Esophagus mucosa (tissue), 1 donor: ENCODE data around the gene ADGRL3. TPM values are rescaled to one million over a fixed set of nuclear protein-coding genes. Genes with fewer than 3 reads are reported as not detected.
A peak's percentile ranks its signal among the peaks of the same experiment; 100 is the strongest.

Source experiments
- ATAC-seq: fragments of 200-7000 bp; cut with Tn5 transposase; one replicate; pipeline ENCODE4 v1.9.1; 2020
- total RNA-seq: library from RNA; stranded (reverse); gene quantifications from one replicate; pipeline ENCODE4 v1.2.4, GENCODE V29; 2023
- donor health status: DM: yes; HTN: yes; CAD: no.

Gene ADGRL3
- total RNA-seq, 1 donor from 2014 or later, result 4.1 TPM

DNA sequence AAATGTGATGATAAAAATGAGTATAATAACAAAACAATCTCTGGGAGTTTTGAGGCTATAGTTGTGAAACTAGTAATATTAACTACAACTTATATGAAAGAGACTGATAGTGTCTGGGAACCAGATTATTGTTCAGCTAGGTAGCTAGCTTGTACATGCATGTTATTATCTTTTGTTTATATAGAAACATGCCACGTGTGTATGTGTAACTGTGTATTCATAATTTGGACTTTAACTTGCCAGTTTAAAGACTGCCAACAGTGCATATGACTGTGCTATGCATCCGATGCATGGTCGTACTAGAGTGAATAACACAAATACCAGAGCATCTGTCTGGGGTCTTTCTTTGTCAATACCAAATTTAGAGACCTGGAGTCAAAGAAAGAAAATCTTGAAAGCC is 92.2 kb downstream of the ADGRL3 start:
- ATAC-seq, result peak; percentile 52

DNA sequence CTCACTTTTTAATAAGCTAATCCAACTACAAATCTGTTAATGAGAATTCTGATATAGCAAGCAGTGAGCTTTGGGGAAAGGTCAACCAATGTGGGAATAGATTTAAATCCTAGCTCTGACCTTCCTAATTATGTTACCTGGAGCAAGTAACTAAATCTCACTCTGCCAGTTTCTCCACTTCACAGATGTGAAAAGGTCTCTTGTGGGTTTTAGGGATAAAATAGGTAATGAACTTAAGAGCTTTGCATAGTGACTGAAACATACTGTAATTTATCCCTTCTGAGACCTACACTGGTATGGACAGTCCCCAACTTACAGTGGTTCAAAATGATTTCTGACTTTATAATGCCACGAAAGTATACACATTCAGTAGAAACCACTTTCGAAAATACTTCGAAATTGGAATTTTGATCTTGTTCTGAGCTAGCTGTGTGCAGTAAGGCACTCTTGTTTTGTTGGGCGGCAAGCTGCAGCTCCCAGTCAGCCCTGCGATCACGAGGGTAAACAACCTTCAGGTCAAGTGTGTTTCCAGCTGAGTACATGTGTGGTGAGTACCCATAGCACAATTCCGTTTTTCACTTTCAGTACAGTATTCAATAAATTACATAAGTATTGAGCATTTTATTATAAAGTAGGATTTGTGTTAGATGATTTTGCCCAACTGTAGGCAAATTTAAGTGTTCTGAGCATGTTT is 93.7 kb downstream of the ADGRL3 start:
- no peak for ATAC-seq

DNA sequence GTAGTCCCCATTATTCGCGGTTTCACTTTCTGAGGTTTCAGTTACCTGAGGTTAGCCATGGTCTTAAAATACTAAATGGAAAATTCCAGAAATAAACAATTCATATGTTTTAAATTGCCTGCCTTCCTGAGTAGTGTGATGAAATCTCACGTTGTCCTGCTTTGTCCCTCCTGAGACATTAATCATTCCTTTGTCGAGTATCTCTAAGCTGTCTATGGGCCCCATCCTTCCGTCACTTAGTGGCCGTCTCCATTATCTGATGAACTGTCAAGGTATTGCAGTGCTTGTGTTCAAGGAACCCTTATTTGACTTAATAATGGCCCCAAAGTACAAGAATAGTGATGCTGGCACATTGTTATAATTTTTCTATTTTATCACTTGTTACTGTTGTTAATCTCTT is 94.8 kb downstream of the ADGRL3 start:
- no peak for ATAC-seq

GRCh38 chr4:61296144-61296543 is 96.0 kb downstream of the ADGRL3 start:
- ATAC-seq, result no peak

- ATAC-seq, result no peak
Observed at GRCh38 chr4:61298178-61298740, 98.1 kb downstream of the ADGRL3 start.

- ATAC-seq, result no peak
Observed at GRCh38 chr4:61299316-61299715, 99.2 kb downstream of the ADGRL3 start.

- ATAC-seq, result no peak
Observed at GRCh38 chr4:61300266-61300844, 100.2 kb downstream of the ADGRL3 start.

GRCh38 chr4:61301271-61301670 is 101.1 kb downstream of the ADGRL3 start:
- no peak for ATAC-seq

- no peak for ATAC-seq
Observed at GRCh38 chr4:61308033-61308432, 107.9 kb downstream of the ADGRL3 start.

GRCh38 chr4:61309616-61310015 is 109.5 kb downstream of the ADGRL3 start:
- no peak for ATAC-seq

GRCh38 chr4:61312526-61312925 is 112.4 kb downstream of the ADGRL3 start:
- ATAC-seq, result no peak

DNA sequence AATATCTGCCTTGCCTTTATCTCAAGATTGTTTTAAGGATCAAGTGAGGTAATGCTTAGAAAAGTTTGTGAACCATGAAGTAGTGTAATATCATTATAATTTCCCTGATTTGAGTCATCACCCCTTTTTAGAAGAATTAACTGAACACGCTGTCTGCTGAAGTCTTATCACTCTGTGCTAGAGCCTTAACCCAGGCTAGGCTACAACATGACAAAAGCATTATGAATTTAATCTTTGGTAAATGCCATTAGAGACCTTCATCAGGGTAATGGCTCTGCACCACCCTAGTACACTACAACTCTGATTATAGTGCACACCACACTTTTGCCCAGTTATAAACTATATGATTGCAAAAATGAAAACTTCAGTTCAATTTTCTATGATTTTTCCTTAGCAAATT is 118.3 kb downstream of the ADGRL3 start:
- no peak for ATAC-seq

DNA sequence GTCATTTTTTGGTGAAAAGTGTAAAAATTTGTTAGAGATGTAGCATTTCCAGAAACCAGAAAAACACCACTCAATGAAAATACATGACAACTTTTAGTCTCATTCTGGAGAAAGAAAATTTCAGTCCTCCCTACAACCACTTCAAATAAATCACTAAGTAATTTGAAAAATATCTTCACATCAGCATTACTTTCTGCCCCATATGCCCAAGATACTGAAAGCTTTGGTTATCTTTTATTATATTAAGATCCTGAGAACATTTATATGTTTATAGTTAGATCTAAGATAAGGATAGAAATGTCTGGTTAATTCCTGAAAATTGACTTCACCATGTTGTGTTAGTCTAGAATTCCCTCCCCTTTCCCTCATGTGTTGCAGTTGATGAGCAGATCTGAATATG is 119.0 kb downstream of the ADGRL3 start:
- no peak for ATAC-seq

DNA sequence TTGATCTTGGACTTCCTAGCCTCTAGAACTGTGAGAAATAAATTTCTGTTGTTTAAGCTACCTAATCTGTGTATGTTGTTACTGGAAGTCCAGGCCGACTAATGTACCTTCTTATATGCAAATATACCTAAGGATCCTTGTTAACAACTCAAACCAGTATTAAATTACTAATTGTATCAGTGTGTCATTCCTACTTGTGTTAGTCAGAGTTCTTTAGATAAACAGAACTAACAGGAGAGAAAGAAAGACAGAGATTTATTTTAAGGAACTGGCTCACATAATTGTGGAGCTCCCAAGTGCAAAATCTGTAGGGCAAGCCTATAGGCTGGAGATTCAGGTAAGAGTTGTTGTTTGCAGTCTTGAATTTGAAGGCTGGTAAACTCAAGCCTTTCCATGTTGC is 120.0 kb downstream of the ADGRL3 start:
- peak; percentile 87 for ATAC-seq

- ATAC-seq, result no peak
Observed at GRCh38 chr4:61320631-61321030, 120.5 kb downstream of the ADGRL3 start.

- ATAC-seq, result no peak
Observed at GRCh38 chr4:61332693-61333092, 132.6 kb downstream of the ADGRL3 start.

- ATAC-seq, result no peak
Observed at GRCh38 chr4:61333490-61333889, 133.4 kb downstream of the ADGRL3 start.

DNA sequence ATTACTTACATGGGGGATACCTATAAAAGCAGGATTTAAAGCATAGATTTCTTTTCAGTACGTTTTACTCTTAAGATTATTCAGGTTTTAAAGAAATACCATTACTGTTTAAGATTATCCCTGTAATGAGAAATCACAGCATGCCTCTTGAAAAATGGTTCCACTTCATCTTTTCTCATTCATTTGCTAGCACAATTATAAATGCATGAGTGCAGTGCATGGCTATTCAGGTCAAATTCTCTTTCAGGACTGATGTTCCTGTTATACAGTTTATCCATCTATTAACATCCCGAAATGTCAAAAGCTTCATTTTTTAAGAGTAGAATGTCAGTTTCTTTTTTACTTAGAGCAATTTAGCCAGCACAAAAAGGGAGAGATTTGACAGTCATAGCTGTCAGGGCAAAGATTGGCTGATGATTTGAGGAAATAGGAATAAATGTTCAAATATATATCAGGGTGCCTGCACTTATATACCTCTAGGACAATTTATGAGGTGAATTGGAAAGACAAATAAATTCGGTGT is 135.2 kb downstream of the ADGRL3 start:
- no peak for ATAC-seq

DNA sequence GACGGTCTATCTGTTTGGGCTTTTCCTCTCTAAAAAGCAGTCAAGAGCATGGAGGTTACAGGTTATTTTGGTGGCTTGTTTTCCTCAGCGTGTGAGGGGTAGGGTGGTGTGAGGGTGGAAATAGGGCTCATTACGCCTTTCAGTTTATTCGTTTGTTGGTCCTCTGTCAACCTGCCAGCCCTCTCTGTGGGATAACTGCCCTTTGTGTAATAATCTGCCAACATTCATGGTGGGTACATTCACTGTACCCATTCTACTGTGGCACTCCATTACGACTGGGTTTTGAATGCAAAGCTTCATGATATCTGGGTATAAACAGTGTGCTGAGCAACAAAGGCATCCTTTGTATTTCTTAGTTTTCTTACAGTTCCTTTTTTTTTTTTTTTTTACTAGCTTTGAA is 136.4 kb downstream of the ADGRL3 start:
- ATAC-seq, result no peak

- no peak for ATAC-seq
Observed at GRCh38 chr4:61336916-61337315, 136.8 kb downstream of the ADGRL3 start.

- ATAC-seq, result no peak
Observed at GRCh38 chr4:61342061-61342460, 141.9 kb downstream of the ADGRL3 start.

DNA sequence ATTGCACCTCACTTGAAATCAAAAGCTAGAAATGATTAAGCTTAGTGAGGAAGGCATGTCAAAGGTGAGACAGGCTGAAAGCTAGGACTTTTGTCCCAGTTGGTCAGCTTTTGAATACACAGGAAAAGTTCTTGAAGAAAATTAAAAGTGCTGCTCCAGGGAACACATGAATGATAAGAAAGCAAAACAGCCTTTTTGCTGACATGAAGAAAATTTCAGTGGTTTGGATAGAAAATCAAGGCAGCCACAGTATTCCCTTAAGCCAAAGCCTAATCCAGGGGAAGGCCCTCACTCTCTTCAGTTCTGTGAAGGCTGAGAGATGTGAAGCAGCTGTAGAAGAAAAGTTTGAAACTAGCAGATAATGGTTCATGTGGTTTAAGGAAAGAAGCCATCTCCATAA is 150.8 kb downstream of the ADGRL3 start:
- ATAC-seq, result no peak

DNA sequence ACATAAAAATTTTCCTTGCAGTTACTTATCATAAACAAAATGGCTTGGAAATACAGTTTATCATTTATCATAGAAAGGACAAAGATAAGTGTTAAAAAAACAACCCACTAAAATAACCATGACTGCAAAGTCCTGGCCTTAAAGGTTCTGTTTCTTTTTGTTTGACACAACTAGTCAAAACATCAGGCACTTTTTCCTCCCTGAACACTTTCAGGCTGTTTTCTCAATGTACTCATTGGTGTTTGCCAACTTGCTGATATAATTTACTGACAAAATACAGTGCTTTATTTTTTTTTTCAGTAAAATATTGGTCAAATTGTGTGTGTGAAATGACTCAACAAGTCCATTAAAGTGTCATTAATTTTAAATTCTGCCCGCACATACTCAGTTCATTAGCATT is 156.6 kb downstream of the ADGRL3 start:
- no peak for ATAC-seq

DNA sequence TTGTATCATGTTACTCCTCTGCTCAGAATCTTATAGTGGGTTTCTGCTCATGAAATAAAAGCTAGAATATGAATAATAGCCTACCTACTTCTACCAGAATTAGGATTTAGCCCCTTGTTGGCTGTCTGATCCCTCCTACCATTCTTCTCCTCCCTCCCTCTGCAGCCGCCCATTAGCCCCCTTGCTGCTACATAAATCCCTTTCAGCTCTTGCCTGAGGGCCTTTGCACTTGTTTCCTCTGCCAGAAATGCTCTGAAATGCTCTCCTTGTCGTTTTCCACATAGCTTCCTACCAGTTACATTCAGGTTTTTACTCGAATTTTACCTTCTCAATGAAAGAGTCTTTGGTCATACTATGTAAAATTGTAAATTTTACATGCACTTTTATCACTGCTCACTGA is 159.2 kb downstream of the ADGRL3 start:
- no peak for ATAC-seq
